ENCODE data around the gene JSRP1.

DNA sequence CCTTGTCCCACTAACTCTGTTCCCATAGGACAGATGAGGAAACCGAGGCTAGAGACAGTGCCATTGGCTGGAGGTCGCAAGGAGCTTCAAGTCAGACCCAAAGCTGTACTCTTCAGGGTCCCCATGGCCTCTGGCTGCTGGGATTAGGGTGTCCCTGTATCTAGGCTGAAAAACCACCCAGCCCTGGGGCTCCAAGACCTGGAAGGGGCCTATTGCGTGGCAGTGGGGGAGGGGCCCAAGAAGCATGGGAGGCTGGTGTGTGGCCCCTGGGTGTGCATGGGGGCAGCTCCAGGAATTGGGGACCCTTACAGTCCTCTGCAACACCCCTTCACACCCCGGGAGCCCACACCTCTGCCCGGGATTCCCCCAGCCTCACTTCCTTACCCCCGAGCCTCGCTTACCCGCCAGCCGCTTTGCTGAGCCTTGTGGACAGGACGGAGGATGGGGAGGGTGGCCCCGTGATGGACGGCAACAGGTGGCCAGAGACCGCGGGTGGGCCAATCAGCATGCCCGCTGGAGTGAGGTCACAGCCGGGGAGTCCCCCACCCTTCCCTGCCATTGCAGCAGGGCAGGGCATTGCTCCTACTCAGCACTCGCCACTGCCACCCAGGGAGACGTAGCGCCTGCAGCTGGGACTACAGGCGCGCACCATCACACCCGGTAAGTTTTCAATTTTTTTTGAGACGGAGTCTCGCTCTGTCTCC, at the start of gene JSRP1:
- TF ChIP-seq POLR2A (IDR thresholded peaks at IDR 0.05; ENCODE audit: low read depth, low read length) (no peak), TAF1 (IDR thresholded peaks at IDR 0.05; ENCODE audit: borderline replicate concordance, low read depth, low read length) (no peak)
